Measurements from ENCODE around the gene ADGRG3. TPM values are rescaled to one million over a fixed set of nuclear protein-coding genes. Genes with fewer than 3 reads are reported as not detected.

The ADGRG3 gene
- total RNA-seq, 1 experiment from 2014 or later = 0.46 TPM

GRCh38 chr16:57738844-57739243, 70.7 kb downstream of the ADGRG3 start:
- H3K4me1 Mint-ChIP-seq = peaks cover 11 to 18% of the 10 kb centered on the region in 2 experiments

More at GRCh38 chr16:57738844-57739243, 70.7 kb downstream of the ADGRG3 start:
- Mint-ChIP-seq H3K9me3 (no peaks in the 10 kb centered on the region), H3K27me3 (ENCODE audit: low read depth) (no peaks in the 10 kb centered on the region), H3K27ac (no peak overlapping the region), H3K4me3 (no peak overlapping the region), H3K36me3 (ENCODE audit: insufficient read depth in 1 of 3, low read depth in 3 of 3) (peaks cover 4 to 9% (median 8%) of the 10 kb centered on the region in 3 experiments; a peak in 5 of 7 replicates)
- Histone ChIP-seq H4K91ac (ENCODE audit: insufficient read length, low read depth, low read length) (no peak overlapping the region), H3K23ac (ENCODE audit: insufficient read length, low read depth, low read length) (no peak overlapping the region), H2AK5ac (ENCODE audit: insufficient read length, low read length) (no peak overlapping the region), H4K5ac (ENCODE audit: insufficient read length, low read depth, low read length) (no peak overlapping the region), H2BK5ac (ENCODE audit: insufficient read length, low read length) (no peak overlapping the region), H3K23me2 (ENCODE audit: insufficient read length, low read depth, low read length, poor library complexity, severe bottlenecking) (peaks cover 11% of the 10 kb centered on the region), H3K79me1 (ENCODE audit: insufficient read depth, low read depth, low read length, poor library complexity, severe bottlenecking) (no peaks in the 10 kb centered on the region), H3T11ph (ENCODE audit: low read length) (no peak overlapping the region), H3K4ac (ENCODE audit: low read depth, low read length) (no peak overlapping the region), H3K56ac (ENCODE audit: insufficient read length, low read depth, low read length) (no peak overlapping the region), H3K4me1 (ENCODE audit: insufficient read depth, low read length) (no peaks in the 10 kb centered on the region), H4K20me1 (ENCODE audit: control insufficient read depth, insufficient read depth, insufficient read length) (peaks cover 3% of the 10 kb centered on the region), H2BK20ac (ENCODE audit: low read depth, low read length, poor library complexity, severe bottlenecking) (no peak overlapping the region), H2BK120ac (ENCODE audit: low read depth, low read length, poor library complexity, severe bottlenecking) (no peak overlapping the region), H2AFZ (ENCODE audit: low read length) (no peak overlapping the region), H3K4me2 (ENCODE audit: insufficient read depth, insufficient read length, low read length) (no peak overlapping the region), H4K8ac (replicated peaks; ENCODE audit: insufficient read length, low read depth, low read length) (no peak overlapping the region), H3K18ac (ENCODE audit: insufficient read length, low read depth, low read length) (no peak overlapping the region), H3K27me3 (ENCODE audit: insufficient read depth, low read length) (no peaks in the 10 kb centered on the region), H3K79me2 (ENCODE audit: insufficient read depth, low read length) (no peaks in the 10 kb centered on the region), H2BK15ac (ENCODE audit: low read depth, low read length) (no peak overlapping the region), H2BK12ac (ENCODE audit: insufficient read length, low read depth, low read length) (no peak overlapping the region), H3K9me3 (ENCODE audit: control insufficient read depth, low read depth, low read length) (no peaks in the 10 kb centered on the region), H3K9ac (ENCODE audit: extremely low read depth, insufficient read length, low read length) (no peak overlapping the region), H3K14ac (ENCODE audit: insufficient read depth, low read length) (no peak overlapping the region), H3K27ac (ENCODE audit: insufficient read length, low read depth, low read length) (no peak overlapping the region)
- DNase-seq = no peak
- no CpG with 5 or more reads among the region's 7 CpGs for WGBS (ENCODE audit: extremely low coverage, insufficient read length, low lambda C conversion rate)
- TF ChIP-seq CTCF (conservative IDR thresholded peaks at IDR 0.05) = no peak

Other genes with a start within 250 kb of the ADGRG3 start
- gene CIAPIN1, start 220.9 kb upstream of the ADGRG3 start, total RNA-seq (2021) = 82.8 and 85.3 TPM in 2 replicates
- 31.7 and 32.9 TPM in 2 replicates for gene COQ9, start 220.8 kb upstream of the ADGRG3 start, total RNA-seq (2021)
- 85.6 and 86.0 TPM in 2 replicates for gene POLR2C, start 205.6 kb upstream of the ADGRG3 start, total RNA-seq (2021)
- gene DOK4, start 181.8 kb upstream of the ADGRG3 start, total RNA-seq (2021) = 13.1 and 13.2 TPM in 2 replicates
- gene CCDC102A, start 131.7 kb upstream of the ADGRG3 start, total RNA-seq (2021) = 6.6 and 8.2 TPM in 2 replicates
- gene ADGRG5, start 125.7 kb upstream of the ADGRG3 start, total RNA-seq (2021) = 11.7 and 12.1 TPM in 2 replicates
- 0.57 and 1.1 TPM in 2 replicates for gene ADGRG1, start 39.7 kb upstream of the ADGRG3 start, total RNA-seq (2021)
- gene DRC7, start 26.5 kb downstream of the ADGRG3 start, total RNA-seq (2021) = 0.72 TPM in 1 of 2 replicates, not detected in the other
- 25.7 and 29.9 TPM in 2 replicates for gene KATNB1, start 67.5 kb downstream of the ADGRG3 start, total RNA-seq (2021)
- 3.5 and 5.0 TPM in 2 replicates for gene KIFC3, start 134.2 kb downstream of the ADGRG3 start, total RNA-seq (2021)